HFF-Myc (cell line): Measurements from ENCODE around the gene ARSA.

Experiments used
- DNase-seq: peaks from one replicate; pipeline ENCODE4 v3.0.0-alpha.2; 2011; ENCODE audit warnings: low read depth; ENCODE audit errors: extremely low read depth
- H3K4me3 ChIP-seq: replicated peaks from 2 replicates; pipeline ENCODE4 v1.5.1; 2011; ENCODE audit warnings: low read depth, mild to moderate bottlenecking, control low read depth, low read length
- TF ChIP-seq, protein P1 (sequence below): IDR thresholded peaks from 2 replicates; pipeline ENCODE4 v1.5.1; 2012; ENCODE audit warnings: mild to moderate bottlenecking, low read depth, low read length, control low read depth; ENCODE audit errors: missing control alignments

ARSA gene

GRCh38 chr22:50576070-50576469 is 51.9 kb downstream of the ARSA start:
- no peak overlapping the region for H3K4me3 ChIP-seq
- DNase-seq: peak; percentile 25
- TF ChIP-seq, protein P1, sequence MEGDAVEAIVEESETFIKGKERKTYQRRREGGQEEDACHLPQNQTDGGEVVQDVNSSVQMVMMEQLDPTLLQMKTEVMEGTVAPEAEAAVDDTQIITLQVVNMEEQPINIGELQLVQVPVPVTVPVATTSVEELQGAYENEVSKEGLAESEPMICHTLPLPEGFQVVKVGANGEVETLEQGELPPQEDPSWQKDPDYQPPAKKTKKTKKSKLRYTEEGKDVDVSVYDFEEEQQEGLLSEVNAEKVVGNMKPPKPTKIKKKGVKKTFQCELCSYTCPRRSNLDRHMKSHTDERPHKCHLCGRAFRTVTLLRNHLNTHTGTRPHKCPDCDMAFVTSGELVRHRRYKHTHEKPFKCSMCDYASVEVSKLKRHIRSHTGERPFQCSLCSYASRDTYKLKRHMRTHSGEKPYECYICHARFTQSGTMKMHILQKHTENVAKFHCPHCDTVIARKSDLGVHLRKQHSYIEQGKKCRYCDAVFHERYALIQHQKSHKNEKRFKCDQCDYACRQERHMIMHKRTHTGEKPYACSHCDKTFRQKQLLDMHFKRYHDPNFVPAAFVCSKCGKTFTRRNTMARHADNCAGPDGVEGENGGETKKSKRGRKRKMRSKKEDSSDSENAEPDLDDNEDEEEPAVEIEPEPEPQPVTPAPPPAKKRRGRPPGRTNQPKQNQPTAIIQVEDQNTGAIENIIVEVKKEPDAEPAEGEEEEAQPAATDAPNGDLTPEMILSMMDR: peak; percentile 41

DNA sequence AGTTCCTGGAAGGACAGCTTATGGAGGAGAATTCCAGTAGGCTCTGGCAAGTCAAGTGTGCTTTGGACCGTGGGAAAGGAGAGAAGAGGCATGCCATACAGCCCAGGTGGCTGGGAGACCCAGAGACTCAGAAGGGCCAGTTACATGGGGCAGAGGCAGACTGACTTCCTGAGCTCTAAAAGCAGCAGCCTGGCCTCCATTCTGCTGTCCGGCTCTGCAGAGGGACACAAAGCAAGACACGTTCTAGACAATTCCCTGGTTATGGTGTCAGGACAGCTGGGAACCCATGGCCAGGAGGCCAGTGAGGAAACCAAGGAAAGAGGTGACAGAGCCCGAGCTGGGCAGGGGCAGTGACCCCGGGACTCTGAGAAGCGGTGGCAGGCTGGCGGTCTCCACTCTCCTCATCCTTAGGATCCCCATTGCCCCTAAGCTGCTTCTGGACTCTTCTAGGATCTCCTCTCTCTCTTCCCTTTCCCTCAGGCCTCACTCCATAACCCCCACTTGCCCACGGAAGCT is 52.5 kb downstream of the ARSA start:
- TF ChIP-seq, protein P1: no peak
- no peak for DNase-seq
- H3K4me3 ChIP-seq: no peak overlapping the region
